NCI-H526 (cell line): Measurements from ENCODE around the gene SORBS2.

Experiments used
- DNase-seq, 2 experiments: peaks; one replicate each; lab custom pipeline; 2025; lab: John Stamatoyannopoulos, UW

SORBS2 gene

DNA sequence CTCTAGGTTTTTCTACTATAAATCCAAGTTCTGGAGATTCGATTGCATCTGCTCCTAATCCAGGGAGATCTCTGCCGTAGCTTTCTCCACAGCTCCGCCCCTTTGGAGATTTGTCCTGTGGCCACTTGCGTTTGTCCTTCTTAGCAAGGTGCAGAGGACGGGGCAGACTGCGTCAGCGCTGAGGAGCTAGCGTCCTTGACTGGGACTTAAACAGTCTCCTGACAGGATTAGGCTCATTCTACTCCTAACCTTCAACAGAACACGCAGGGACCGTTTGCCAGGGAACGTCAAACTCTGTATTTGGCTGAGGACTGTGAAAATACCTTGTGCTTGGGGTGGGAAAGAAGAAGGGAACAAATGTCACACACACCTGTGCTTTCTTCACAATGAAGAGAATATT, 38.6 kb downstream of the SORBS2 start:
- no peak for DNase-seq

DNA sequence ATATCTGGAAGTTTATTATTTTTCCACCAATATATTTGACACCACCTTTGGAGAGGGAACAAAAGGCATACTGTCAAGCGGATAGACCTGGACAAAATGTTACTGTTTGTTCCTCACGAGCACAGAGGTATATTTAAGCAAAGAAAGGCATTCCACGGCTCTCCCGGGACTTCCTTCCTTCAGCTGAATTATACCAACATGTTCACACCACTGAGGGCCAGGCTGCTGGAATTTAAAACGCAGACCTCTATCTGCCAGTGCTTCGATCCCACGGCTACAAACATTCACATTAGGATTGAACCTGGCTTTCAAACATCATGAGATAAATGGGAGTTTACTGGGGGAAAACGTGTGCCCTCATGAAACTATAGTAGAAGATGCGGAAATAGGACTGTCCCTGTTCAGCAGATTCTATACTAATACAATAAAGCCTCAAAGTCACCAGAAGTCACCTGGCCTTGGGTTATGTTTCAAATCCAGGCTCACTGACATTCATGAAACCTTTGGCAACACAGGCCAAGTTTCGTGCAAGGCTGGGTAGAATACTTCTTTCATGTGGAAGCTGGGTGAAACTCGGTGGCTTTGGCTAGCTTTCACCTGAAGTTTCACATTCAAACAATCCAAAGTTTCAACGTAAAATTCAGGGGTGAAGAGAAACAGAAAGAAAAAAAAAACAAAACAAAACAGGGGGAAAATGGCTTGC, 39.5 kb downstream of the SORBS2 start:
- no peak for DNase-seq

DNA sequence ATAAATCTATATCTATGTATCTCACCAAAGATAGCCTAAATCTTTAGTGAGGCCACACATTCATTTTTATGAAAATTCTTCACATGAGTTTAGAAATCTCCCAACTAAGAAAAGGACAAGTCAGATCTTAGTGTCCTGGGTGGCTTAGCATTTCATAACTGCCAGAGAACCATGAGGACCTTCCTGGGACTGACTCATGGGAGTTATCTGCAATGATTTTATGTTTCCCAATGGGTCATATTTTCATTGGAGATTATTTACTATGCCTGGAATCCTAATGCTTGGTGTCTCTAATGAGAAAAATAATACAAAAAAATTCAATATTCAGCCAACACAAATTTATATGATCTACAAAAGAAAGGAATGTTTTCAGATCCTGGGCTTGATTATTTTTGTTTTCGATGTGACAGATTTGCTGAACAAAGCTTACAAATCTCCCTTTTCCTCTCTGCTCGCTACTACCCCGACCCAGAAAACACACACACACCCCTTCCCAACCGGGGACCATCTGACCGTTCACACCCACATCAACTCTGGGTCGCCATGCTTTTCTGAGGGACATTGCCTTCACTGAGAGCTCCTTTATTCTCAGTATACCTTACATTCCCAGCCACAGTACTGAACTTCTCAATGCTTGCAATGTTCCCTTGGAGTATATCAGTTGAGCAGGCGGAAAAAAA, 40.1 kb downstream of the SORBS2 start:
- DNase-seq, result no peak

DNA sequence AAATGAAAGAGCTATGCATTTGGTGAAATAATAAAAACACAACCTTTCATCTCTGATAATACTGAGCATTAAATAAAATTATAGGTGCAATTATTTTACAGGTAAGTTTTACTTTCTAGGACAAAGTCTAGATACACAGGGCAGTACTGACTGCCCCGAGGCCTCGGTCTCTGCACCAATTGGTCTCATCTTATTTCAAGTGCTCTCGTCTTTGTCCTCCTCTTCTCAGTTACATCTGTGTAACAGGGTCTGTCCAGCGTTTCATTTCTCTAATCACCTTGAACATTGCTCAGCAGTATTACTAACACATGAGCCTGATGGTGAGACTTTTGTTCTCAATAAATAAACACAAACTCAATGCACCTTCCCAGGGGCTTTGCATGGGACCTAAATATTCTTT, 44.5 kb downstream of the SORBS2 start:
- no peak for DNase-seq

DNA sequence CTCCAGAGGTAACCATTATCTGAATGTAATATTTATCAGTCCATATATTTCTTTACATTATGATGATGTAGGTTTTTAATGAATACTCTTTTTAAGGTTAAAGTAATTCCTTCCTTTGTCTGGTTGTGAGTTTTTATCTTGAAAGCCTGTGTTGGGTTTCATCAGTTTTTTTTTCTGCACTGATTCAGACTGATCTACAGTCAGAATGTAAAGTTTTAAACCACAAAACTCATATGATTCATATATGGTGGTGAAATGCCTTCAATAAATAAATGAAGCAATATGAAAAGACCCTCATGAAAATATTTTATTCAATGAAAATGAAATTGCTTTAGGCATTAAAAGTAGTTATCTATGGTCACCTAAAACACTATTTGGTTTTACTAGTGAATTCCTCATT, 47.1 kb downstream of the SORBS2 start:
- DNase-seq, result no peak

DNA sequence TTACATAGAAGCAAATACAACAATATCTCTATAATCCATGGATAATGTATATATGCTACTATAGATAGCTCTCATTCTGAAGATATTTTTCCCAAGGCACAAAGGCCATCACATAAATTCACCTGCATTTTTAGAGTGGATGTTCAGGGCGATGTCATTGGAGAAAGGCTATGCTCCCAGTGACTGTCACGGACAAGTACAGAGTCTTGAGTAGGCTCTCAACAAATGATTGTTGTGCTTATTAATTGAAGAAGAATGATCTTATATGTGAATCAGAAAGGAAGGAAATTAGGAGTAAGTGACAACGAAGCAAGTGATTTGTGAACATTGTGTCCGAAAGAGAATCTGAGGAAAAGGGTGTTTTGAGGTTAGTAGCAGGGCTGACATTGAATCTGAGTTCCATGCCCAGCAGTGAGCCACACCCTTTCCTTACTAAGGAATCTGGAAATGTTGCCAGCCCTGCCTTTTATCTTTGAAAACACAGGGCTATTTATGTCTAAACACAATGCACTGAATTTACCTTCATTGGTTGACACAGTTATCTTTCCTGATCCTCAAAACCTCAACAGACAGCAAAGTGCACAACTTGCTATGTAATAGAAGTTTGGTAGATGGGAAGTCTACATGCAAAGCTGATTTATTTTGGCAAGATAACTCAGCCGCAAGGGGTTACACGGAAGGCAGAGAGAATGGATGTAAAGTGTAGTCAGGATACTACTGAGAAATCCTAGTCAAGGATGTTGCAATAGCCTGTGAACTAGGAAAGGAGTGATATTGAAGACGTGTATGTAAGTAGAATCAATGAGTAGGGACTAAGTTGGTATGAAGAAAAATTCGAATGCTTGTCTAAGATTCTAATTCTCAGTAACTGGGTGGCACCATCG, 50.4 kb downstream of the SORBS2 start:
- no peak for DNase-seq

DNA sequence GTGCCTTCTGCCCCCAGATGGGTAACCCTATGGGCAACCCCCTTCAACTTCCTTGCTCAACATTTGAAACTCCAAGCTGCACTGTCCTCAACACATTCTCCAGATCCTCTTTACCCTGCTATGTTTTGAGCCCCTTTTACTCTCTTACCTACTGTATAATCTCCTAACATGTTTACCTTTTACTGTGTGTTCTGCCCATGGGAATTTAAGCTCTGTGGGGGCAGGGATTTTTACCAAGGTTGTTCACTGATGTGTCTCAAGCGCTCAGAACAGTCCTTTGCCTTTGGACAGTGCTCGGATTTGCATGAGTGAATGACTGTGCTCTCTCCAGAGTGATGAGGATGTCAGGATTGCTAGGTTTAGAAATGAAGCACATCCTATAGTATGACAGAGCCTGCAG, 53.2 kb downstream of the SORBS2 start:
- DNase-seq, result no peak

DNA sequence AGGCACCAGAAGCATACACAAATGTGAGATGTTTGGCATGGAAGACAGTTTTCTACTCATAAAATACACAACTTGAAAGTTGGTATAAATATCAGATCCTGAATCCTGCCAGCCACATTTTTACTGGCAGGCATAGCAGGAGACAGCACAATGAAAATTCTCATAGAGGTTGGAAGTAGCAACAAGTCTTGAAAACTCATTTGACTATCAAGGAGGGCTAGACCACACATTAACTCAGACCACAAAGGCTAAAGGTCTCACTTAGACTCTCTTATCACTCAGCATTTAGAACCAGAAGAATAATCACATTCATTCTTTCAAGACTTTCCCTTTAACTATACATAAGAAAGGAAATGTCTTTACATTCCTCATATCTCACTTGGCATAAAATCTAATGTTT, 56.5 kb downstream of the SORBS2 start:
- DNase-seq, result no peak

DNA sequence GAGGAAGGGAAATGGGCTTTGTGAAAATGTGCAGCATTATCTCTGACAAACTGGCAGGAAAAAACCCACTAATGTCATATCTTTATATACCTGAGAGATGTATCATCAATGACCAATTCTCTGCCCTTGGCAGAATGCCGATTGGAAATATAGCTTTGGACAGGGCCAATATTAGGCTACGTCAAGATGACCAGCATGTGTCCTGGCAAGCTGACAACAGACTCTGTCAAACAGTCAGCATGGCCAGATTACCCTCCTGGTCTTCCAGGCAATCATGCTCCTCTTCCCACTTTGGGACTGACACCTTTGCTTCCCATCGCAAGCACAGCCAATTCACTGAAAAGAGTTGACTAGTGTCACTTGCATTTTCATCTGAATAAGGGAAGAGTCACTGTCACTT, 57.0 kb downstream of the SORBS2 start:
- DNase-seq, result no peak

DNA sequence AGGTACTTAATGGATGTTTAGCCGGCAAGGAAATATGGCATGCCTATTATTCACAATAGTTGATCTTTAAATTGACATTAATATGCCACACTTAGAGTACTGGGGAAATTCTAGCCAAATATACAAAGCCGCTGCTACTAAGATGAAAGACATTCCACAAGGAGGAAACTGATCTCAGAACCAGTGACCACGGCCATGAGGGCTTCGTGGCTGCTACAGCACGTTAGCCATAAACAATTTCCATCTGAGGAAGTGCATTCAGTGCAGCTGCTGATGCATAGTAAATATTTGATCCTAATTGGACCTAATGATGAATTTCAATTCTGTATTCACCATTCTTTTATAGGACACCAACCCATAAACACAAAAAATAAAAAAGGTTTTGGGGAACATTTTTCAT, 59.1 kb downstream of the SORBS2 start:
- DNase-seq, result no peak

DNA sequence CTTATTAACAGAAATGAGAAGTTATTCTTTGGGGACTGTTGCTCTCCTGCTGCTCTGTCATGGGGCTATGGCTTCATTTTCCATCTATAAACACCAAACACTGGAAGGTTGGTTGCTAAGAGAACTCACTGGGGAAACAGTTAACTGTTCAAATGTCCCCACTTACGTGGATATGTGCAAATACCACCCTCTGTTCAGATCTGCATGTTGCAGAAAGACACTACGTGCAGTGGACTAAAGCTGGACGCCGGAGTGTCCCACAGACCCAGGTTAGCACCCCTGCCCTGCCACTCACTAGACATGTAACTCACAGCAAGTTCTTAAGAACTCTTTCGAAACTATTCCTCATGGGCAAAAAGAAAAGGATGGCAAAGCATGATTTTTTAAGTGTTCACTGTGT, 62.1 kb downstream of the SORBS2 start:
- no peak for DNase-seq

DNA sequence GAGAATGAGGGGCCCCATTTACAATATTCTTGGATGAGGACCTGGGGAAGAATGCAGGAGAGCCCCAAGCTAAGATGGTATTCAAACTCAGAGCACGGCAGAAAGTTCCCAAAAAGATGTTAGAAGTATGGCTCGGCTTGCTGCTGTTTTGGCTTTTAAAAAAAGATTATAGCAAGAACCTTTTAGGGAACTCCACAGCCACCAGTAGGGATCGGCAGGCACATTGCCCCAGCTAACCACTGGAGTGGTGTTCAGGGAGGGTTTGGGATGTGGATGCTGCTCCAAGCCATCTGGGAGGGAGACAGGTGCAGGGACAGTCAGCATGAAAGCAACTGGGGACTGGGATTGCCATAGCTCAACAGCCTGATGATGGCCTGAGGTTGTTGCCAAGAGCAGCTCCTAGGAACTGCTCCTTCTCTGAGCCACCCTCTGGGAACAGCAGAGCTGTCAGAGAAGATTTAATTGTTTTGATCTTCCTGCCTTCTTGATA, 63.0 kb downstream of the SORBS2 start:
- DNase-seq, result no peak

DNA sequence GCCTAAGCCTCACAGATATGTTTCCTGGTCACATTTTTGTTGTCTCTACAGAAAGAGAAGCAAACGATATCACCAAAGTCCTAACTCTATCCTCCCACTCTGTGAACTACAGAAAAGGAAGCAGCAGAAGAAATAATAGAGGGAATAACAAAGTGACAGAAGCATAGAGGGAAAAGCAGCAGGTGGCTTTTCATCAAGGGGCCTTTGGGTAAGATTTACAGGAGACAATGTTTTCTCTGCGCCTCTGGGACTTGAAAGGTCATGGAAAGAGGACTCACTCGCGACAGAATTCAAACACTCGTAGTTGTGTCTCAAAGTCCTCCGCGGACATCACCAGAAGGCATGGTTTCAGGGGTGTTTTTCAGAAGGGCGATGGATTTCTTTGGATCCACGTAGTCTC, 66.1 kb downstream of the SORBS2 start:
- DNase-seq, result no peak

DNA sequence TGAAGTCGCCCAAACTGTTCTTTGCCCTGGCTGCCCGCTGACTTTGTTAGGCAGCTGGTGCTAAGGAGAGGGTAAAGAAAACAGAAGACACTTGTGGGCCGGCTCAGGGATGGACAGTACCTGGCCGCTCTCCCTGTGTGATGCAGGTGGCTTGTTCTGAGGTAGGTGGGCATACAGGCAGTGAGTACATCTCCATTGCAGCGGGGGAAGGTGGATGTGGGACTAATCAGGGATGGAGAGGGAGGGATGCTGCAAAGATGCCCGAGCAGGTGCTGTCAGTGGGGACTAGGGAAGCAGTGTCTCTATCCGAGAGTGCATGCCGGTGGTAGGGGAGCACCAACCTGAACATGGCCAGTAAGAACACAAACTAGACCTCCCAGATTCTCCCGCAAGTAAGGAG, 67.0 kb downstream of the SORBS2 start:
- no peak for DNase-seq

DNA sequence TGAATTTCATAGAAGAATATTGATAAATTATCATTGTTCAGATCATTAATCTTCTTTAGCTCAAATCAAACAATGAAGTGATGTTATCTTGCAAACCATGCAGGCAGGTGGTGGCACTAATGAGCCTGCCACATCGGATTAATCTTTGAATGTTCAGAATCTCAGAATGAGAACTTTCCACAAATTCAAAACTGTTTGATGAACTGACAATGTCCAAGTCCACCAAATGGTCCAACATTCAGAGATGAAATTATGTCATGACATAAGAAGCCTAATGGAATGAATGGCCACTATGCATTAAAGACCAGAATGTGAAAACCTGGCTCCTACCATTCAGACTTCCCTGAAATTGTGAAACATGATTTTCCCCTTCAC, 67.5 kb downstream of the SORBS2 start:
- DNase-seq, result no peak

DNA sequence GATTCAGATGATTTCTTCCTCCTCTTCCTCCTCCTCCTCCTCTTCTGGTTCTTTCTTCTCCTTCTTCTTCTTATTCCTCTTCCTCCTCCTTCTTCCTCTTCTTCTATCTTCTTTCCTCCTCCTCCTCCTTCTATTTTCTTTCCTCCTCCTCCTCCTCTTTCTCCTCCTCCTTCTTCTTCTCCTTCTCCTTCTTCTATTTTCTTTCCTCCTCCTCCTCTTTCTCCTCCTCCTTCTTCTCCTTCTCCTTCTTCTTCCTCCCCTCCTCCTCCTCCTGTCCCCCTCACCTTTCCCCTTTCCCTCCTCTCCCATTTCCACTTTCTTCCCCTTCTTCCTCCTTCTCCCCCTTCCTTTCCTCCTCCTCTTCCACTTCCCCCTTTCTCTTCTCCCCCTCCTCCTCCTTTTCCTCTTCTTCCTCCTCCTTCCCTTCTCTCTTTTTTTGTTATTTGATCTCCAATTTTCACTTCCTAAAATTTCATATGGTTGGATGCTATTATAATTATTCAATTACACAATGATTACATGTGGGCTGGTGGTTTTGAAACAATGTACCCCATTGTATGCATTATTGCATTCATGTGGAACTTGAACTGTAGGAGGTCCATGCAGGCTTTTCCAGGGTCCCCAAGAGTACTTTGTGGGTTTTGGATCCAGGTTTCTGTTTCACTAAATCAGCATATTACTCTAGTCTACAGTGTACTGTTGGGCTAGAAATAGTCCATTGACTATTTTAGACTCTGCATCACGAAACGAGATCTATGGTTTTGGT, 68.1 kb downstream of the SORBS2 start:
- no peak for DNase-seq

DNA sequence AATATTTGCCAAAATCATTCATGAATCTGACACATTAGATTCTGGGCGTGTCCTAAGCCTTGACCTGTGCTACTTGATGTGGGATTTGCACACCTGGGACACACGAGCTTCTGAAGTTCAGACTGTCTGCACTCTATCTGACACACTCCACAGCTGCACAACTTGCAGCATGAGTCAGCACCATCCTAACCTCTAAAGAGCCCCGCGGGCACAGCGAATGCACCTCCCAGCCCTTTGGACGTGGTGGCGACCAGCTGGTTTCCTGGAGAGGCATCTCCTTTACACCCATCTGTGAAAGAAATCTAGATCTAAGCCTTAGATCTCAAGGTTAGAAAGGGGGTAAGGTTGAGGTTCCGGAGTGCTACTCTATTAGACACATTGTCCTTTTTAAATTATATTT, 69.2 kb downstream of the SORBS2 start:
- DNase-seq, result no peak

DNA sequence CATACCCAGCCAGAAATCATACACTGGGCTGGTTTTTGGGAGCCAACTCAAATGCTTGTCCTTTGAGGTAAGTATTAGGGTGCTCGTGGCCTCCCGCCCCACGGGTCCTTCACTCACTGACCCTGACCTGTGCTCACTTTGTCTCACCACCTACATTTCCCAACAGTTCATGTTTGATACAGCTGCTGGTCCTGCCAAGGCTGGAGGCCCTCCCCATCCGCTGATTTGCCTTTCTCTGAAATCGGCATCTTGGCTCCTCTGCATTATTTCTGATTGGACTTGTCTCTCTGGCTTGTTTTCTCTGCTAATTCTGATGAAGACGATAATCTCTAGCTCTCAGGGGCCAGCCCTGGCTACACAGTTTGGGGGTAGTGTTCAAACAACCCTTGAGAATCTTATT, 70.2 kb downstream of the SORBS2 start:
- no peak for DNase-seq

DNA sequence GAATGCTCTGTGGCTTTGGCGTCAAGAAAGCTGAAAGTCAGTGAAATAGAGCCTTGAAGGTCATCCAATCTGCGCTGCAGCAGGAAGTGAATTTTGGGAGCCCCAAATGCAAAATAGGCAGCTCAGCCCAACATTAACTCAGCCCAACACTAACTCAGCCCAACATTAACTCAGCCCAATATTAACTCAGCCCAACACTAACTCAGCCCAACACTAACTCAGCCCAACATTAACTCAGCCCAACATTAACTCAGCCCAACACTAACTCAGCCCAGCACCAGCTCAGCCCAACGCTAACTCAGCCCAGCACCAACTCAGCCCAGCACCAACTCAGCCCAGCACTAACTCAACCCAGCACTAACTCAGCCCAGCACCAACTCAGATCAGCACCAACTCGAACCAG, 71.5 kb downstream of the SORBS2 start:
- no peak for DNase-seq

DNA sequence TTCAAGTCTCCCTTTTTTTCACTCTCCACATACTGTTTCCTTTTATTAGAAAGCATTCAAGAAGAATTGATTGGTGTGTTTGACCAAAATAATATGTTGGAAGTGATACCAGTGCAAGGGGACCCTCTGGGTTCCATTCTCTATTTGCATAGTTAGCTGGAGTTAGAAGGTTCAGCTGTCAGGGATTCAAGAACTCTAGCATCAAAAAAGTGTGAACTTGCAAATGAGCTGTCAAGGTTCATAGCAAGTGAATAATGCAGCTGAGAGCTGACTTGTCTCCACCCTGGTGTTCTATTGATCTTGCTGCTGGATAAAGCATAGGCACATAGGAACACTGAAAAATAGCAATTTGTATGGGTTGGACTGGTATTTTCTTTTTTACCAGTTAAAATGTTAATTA, 73.2 kb downstream of the SORBS2 start:
- DNase-seq, result peak; percentile 12 to 63

DNA sequence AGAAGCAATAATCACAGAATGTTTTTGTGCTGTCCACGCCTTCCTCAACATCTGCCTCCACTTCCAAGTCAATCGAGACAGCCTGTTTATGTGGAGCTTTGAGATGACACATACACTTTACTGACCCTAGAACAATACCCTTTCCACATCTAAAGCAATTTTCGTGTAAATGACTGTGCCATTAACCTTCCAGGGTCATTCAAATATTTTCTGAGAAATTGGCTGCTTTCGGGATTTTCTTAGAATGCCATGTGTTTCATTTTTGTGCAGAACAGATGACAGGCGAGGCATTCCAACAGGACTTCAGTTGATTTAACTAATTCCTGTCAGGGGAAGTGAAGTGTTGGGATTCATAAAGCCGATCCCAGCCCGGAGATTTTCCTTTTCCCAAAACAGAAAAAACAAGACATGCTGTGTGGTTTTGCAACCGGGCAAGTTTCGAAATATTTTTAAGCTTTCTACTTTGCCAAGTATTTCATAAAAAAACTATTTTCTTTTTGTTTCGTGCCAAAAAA, 73.9 kb downstream of the SORBS2 start:
- DNase-seq, result no peak

DNA sequence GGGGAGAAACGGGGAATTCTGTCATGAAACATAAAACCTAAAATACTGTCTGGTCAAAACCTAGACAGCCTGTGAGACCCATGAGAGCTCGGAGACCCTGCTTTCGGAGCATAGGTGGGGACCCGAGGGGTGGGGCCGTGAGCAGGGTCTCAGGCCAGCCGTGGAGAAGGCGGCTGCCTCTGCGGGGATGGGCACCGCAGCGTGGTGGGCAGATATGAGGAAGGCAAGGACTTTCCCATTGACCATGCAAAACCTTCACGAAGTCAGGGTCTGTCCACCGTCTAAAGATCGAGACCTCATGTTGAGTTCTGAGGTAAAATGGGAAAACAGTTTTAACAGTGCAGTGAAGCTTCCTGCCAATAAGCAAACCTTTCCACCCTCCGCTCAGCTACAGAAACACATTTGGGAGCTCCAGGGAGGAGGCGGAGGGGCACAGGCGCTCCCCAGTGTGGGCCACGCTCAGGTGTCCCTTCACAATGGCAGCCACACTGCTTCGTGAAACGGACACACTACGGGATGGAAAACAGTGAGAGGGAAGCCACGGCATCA, 74.4 kb downstream of the SORBS2 start:
- DNase-seq, result no peak
